ENCODE measurements around the gene SHISA4.

DNA sequence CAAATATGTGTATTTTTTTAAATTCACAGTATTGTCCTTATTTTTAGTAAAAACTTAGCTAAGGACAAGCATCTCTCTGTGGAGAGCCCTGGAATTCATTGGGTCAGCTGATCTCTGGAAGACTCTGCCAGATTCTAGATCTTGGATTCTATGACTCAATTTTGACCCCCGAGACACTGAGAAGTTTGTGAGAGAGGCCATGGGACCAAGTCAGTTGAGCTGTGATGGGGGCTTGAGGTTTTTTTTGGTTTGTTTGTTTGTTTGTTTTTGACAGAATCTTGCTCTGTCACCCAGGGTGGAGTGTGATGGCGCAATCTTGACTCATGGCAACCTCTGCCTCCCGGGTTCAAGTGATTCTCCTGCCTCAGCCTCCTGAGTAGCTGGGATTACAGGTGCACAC lies 13.5 kb downstream of the SHISA4 start:
- TF ChIP-seq POLR2AphosphoS5 (IDR thresholded peaks at IDR 0.05; ENCODE audit: insufficient read depth, low read depth, low read length), result no peak
- TF ChIP-seq, protein P1, sequence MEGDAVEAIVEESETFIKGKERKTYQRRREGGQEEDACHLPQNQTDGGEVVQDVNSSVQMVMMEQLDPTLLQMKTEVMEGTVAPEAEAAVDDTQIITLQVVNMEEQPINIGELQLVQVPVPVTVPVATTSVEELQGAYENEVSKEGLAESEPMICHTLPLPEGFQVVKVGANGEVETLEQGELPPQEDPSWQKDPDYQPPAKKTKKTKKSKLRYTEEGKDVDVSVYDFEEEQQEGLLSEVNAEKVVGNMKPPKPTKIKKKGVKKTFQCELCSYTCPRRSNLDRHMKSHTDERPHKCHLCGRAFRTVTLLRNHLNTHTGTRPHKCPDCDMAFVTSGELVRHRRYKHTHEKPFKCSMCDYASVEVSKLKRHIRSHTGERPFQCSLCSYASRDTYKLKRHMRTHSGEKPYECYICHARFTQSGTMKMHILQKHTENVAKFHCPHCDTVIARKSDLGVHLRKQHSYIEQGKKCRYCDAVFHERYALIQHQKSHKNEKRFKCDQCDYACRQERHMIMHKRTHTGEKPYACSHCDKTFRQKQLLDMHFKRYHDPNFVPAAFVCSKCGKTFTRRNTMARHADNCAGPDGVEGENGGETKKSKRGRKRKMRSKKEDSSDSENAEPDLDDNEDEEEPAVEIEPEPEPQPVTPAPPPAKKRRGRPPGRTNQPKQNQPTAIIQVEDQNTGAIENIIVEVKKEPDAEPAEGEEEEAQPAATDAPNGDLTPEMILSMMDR (IDR thresholded peaks at IDR 0.05; ENCODE audit: extremely low read depth in 1 of 2, insufficient read depth in 1 of 2, low read depth in 1 of 2, low read length in 2 of 2), result no peak
- no peak for TF ChIP-seq EZH2 (IDR thresholded peaks at IDR 0.05; ENCODE audit: borderline replicate concordance, low read depth, low read length, severe bottlenecking)
- no peak for TF ChIP-seq JUN (IDR thresholded peaks at IDR 0.05; ENCODE audit: borderline replicate concordance, insufficient read depth, insufficient read length, low read depth)
- TF ChIP-seq, protein P2, sequence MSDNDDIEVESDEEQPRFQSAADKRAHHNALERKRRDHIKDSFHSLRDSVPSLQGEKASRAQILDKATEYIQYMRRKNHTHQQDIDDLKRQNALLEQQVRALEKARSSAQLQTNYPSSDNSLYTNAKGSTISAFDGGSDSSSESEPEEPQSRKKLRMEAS (IDR thresholded peaks at IDR 0.05; ENCODE audit: insufficient read depth, insufficient read length), result no peak
- no peak for TF ChIP-seq POLR2A (IDR thresholded peaks at IDR 0.05; ENCODE audit: low read depth, low read length)
- no peak for TF ChIP-seq GATA2 (IDR thresholded peaks at IDR 0.05; ENCODE audit: insufficient read depth, insufficient read length, low read depth, low read length)
- TF ChIP-seq MYC (IDR thresholded peaks at IDR 0.05; ENCODE audit: low read depth, low read length), result no peak
- TF ChIP-seq FOS (IDR thresholded peaks at IDR 0.05; ENCODE audit: borderline replicate concordance, insufficient read depth, low read length), result no peak
